Measurements from ENCODE around the gene SLF2. TPM values are rescaled to one million over a fixed set of nuclear protein-coding genes. Genes with fewer than 3 reads are reported as not detected.

SLF2 gene
- total RNA-seq, 1 donor from 2014 or later: 22.2 TPM

DNA sequence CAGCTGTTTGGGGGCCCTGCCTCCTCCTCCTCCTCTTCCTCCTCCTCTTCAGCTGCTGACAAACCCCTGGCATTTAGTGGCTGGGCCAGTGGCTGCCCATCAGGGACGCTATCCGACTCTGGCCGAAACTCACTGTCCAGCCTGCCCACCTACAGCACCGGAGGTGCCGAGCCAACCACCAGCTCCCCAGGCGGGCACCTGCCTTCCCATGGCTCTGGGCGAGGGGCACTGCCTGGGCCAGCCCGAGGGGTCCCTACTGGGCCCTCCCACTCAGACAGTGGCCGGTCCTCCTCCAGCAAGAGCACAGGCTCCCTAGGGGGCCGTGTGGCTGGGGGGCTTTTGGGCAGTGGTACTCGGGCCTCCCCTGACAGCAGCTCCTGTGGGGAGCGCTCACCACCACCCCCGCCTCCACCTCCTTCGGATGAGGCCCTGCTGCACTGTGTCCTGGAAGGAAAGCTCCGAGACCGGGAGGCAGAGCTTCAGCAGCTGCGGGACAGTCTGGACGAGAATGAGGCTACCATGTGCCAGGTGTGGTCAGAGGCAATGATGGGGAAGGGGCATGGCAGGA lies 91.0 kb downstream of the SLF2 start:
- H3K27me3 ChIP-seq (ENCODE audit: control insufficient read depth, insufficient read depth, low read length): no peaks in the 10 kb centered on the region
- DNase-seq (ENCODE audit: low read depth): no peak
- H3K4me3 ChIP-seq (ENCODE audit: low read depth, low read length): no peak overlapping the region
- TF ChIP-seq, protein P1, sequence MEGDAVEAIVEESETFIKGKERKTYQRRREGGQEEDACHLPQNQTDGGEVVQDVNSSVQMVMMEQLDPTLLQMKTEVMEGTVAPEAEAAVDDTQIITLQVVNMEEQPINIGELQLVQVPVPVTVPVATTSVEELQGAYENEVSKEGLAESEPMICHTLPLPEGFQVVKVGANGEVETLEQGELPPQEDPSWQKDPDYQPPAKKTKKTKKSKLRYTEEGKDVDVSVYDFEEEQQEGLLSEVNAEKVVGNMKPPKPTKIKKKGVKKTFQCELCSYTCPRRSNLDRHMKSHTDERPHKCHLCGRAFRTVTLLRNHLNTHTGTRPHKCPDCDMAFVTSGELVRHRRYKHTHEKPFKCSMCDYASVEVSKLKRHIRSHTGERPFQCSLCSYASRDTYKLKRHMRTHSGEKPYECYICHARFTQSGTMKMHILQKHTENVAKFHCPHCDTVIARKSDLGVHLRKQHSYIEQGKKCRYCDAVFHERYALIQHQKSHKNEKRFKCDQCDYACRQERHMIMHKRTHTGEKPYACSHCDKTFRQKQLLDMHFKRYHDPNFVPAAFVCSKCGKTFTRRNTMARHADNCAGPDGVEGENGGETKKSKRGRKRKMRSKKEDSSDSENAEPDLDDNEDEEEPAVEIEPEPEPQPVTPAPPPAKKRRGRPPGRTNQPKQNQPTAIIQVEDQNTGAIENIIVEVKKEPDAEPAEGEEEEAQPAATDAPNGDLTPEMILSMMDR (IDR thresholded peaks at IDR 0.05; ENCODE audit: insufficient read depth, low read length, poor library complexity, severe bottlenecking): no peak
- peaks cover 5% of the 10 kb centered on the region for H3K36me3 ChIP-seq (ENCODE audit: control insufficient read depth, insufficient read depth, low read length)

DNA sequence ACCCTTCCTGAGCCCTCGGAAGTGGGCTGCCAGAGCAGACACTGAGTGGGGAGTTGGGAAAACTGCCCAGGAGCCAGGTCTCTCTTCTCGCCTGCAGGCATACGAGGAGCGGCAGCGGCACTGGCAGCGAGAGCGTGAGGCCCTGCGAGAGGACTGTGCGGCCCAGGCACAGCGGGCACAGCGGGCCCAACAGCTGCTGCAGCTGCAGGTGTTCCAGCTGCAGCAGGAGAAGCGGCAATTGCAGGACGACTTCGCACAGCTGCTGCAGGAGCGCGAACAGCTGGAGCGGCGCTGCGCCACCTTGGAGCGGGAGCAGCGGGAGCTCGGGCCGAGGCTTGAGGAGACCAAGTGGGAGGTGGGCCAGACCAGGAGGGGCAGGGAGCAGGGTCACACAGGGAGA lies 92.6 kb downstream of the SLF2 start:
- DNase-seq (ENCODE audit: low read depth): no peak
- H3K36me3 ChIP-seq (ENCODE audit: control insufficient read depth, insufficient read depth, low read length): peaks cover 5% of the 10 kb centered on the region
- TF ChIP-seq, protein P1 (IDR thresholded peaks at IDR 0.05; ENCODE audit: insufficient read depth, low read length, poor library complexity, severe bottlenecking): no peak
- H3K27me3 ChIP-seq (ENCODE audit: control insufficient read depth, insufficient read depth, low read length): no peaks in the 10 kb centered on the region
- H3K4me3 ChIP-seq (ENCODE audit: low read depth, low read length): no peak overlapping the region

DNA sequence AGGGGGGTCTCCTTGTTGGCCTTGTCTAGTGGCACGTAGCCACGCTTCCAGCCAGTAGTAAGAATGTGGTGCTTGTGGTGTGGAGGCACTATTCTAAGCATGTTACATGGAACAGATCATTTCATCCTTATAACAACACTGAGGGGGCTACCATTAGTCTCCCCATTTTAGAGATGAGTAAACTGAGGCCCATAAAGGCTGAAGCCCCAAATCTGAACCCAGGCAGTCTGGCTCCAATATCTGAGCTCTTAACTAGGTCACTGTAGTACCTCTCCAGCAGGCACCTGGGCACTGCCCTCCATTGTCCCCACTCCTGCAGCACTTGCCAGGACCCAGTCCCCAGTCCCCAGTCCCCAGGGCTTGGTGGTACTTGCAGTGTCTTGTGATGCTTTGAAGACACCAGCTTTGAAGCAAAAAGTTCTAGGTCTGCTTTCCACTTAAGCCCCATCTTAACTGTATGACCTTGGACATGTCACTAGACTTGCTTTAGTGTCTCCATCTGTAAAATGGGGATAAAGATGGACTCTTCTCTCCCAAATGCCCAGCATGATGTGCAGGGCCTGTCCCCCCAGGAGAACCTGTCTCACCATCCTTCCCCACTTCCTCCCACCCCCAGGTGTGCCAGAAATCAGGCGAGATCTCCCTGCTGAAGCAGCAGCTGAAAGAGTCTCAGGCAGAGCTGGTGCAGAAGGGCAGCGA lies 93.3 kb downstream of the SLF2 start:
- DNase-seq (ENCODE audit: low read depth): no peak
- peaks cover 5% of the 10 kb centered on the region for H3K36me3 ChIP-seq (ENCODE audit: control insufficient read depth, insufficient read depth, low read length)
- TF ChIP-seq, protein P1 (IDR thresholded peaks at IDR 0.05; ENCODE audit: insufficient read depth, low read length, poor library complexity, severe bottlenecking): no peak
- H3K4me3 ChIP-seq (ENCODE audit: low read depth, low read length): no peak overlapping the region
- no peaks in the 10 kb centered on the region for H3K27me3 ChIP-seq (ENCODE audit: control insufficient read depth, insufficient read depth, low read length)

DNA sequence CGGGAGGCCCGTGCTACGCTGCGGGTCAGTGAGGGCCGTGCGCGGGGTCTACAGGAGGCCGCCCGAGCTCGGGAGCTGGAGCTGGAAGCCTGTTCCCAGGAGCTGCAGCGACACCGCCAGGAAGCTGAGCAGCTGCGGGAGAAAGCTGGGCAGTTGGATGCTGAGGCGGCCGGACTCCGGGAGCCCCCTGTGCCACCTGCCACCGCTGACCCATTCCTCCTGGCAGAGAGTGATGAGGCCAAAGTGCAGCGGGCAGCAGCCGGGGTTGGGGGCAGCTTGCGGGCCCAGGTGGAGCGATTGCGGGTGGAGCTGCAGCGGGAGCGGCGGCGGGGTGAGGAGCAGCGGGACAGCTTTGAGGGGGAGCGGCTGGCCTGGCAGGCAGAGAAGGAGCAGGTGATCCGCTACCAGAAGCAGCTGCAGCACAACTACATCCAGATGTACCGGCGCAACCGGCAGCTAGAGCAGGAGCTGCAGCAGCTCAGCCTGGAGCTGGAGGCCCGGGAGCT lies 93.9 kb downstream of the SLF2 start:
- peaks cover 5% of the 10 kb centered on the region for H3K36me3 ChIP-seq (ENCODE audit: control insufficient read depth, insufficient read depth, low read length)
- H3K27me3 ChIP-seq (ENCODE audit: control insufficient read depth, insufficient read depth, low read length): no peaks in the 10 kb centered on the region
- TF ChIP-seq, protein P1 (IDR thresholded peaks at IDR 0.05; ENCODE audit: insufficient read depth, low read length, poor library complexity, severe bottlenecking): no peak
- DNase-seq (ENCODE audit: low read depth): no peak
- no peak overlapping the region for H3K4me3 ChIP-seq (ENCODE audit: low read depth, low read length)

DNA sequence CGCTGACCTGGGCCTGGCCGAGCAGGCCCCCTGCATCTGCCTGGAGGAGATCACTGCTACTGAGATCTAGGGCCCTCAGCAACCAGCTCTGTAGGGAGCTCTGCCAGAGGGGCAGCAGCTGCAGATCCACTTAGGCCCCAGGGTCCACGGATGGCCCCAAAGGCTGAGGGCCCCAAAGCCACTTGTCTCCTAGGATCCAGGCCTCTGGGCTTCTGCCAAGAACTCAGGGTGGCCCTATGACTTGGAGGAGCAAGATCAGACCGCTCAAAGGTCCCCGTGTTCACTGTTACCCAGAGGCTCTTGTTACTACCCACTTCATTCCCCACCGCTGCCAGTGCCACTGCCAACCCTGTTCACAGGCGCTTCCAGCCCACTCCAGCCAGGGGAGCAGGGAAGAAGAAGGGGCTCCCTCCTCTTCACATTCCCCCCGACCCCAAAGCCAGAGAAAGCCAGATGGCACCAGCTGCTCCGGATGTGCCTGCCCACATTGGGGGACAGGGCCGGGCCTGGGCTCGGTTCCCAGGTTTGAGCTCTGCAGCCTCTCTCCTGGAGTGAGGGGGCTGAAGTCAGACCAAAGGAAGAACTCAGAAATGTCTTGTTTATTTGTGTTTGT lies 94.4 kb downstream of the SLF2 start:
- TF ChIP-seq, protein P1 (IDR thresholded peaks at IDR 0.05; ENCODE audit: insufficient read depth, low read length, poor library complexity, severe bottlenecking): no peak
- peaks cover 5% of the 10 kb centered on the region for H3K36me3 ChIP-seq (ENCODE audit: control insufficient read depth, insufficient read depth, low read length)
- H3K27me3 ChIP-seq (ENCODE audit: control insufficient read depth, insufficient read depth, low read length): no peaks in the 10 kb centered on the region
- H3K4me3 ChIP-seq (ENCODE audit: low read depth, low read length): no peak overlapping the region
- DNase-seq (ENCODE audit: low read depth): no peak

Measured in kidney epithelial cell (primary cell).